GM18519 (cell line): ENCODE data around the gene NLRC3.
"Not testable (repeated sequence)": the region's sequence is repeated elsewhere in the genome, so short reads cannot be mapped to it uniquely, and the experiment has no call there.

Experiments
- ATAC-seq: cut with Tn5 transposase; IDR thresholded peaks from one replicate; pipeline ENCODE4 v1.9.1; 2021; ENCODE audit warnings: mild to moderate bottlenecking, moderate library complexity; ENCODE audit not compliant: unreplicated experiment, low FRiP score

Gene NLRC3

GRCh38 chr16:3549906-3550305 lies 27.3 kb downstream of the NLRC3 start:
- ATAC-seq = no peak

GRCh38 chr16:3548859-3549258 lies 28.3 kb downstream of the NLRC3 start:
- ATAC-seq = no peak

GRCh38 chr16:3548445-3548844 lies 28.8 kb downstream of the NLRC3 start:
- ATAC-seq = no peak

GRCh38 chr16:3546986-3547682 lies 30.1 kb downstream of the NLRC3 start:
- ATAC-seq = no peak

- no peak for ATAC-seq
Observed at GRCh38 chr16:3542601-3543373, 34.4 kb downstream of the NLRC3 start.

GRCh38 chr16:3541527-3542155 lies 35.6 kb downstream of the NLRC3 start:
- ATAC-seq = no peak

- ATAC-seq = no peak
Observed at GRCh38 chr16:3538222-3538621, 39.0 kb downstream of the NLRC3 start.

GRCh38 chr16:3536851-3537250 lies 40.4 kb downstream of the NLRC3 start:
- no peak for ATAC-seq

GRCh38 chr16:3536271-3536731 lies 40.9 kb downstream of the NLRC3 start:
- ATAC-seq = no peak

GRCh38 chr16:3534126-3534525 lies 43.1 kb downstream of the NLRC3 start:
- no peak for ATAC-seq

- no peak for ATAC-seq
Observed at GRCh38 chr16:3532741-3533140, 44.5 kb downstream of the NLRC3 start.

GRCh38 chr16:3530371-3530914 lies 46.8 kb downstream of the NLRC3 start:
- no peak for ATAC-seq

- ATAC-seq = no peak
Observed at GRCh38 chr16:3529175-3529574, 48.0 kb downstream of the NLRC3 start.

GRCh38 chr16:3528406-3528805 lies 48.8 kb downstream of the NLRC3 start:
- no peak for ATAC-seq

GRCh38 chr16:3527216-3527829 lies 49.9 kb downstream of the NLRC3 start:
- not testable (repeated sequence) for ATAC-seq

- no peak for ATAC-seq
Observed at GRCh38 chr16:3525951-3526350, 51.3 kb downstream of the NLRC3 start.

- ATAC-seq = no peak
Observed at GRCh38 chr16:3523281-3523680, 53.9 kb downstream of the NLRC3 start.

- ATAC-seq = no peak
Observed at GRCh38 chr16:3520841-3521240, 56.4 kb downstream of the NLRC3 start.

- no peak for ATAC-seq
Observed at GRCh38 chr16:3520413-3520812, 56.8 kb downstream of the NLRC3 start.

GRCh38 chr16:3519581-3519980 lies 57.6 kb downstream of the NLRC3 start:
- ATAC-seq = no peak

- no peak for ATAC-seq
Observed at GRCh38 chr16:3518986-3519348, 58.2 kb downstream of the NLRC3 start.
